K562 (cell line): ENCODE measurements around the gene TALDO1. TPM values are rescaled to one million over a fixed set of nuclear protein-coding genes. Genes with fewer than 3 reads are reported as not detected.
A peak's percentile ranks its signal among the peaks of the same experiment; 100 is the strongest.

Experiments
- BACH1 ChIP-seq: fragments of 200-800 bp; sonication (Bioruptor generic); IDR thresholded peaks from 2 replicates; pipeline ENCODE4 v1.6.1; 2016; ENCODE audit warnings: missing genetic modification characterization, missing compliant biosample characterization
- CHCHD3 ChIP-seq: fragments of 250-450 bp; sonication (Bioruptor Pico); IDR thresholded peaks from 2 replicates; pipeline ENCODE4 v2.1.2; 2022; ENCODE audit warnings: mild to moderate bottlenecking
- CHD1 ChIP-seq: fragments of 200-600 bp; sonication (generic); IDR thresholded peaks from one replicate; pipeline ENCODE4 v1.6.1; 2012; ENCODE audit warnings: mild to moderate bottlenecking, moderate library complexity, low read length, inconsistent platforms
- ETS2 ChIP-seq: IDR thresholded peaks from 2 replicates; pipeline ENCODE4 v1.6.1; 2016; ENCODE audit warnings: borderline replicate concordance, missing genetic modification characterization, mild to moderate bottlenecking, moderate library complexity, missing compliant biosample characterization; ENCODE audit not compliant: poor library complexity, severe bottlenecking
- GATAD2B ChIP-seq: fragments of 450-650 bp; IDR thresholded peaks from 2 replicates; pipeline ENCODE4 v1.6.1; 2017; ENCODE audit warnings: mild to moderate bottlenecking, borderline replicate concordance
- GTF2E2 ChIP-seq: fragments of 200-800 bp; sonication (Bioruptor generic); IDR thresholded peaks from 2 replicates; pipeline ENCODE4 v1.6.1; 2016; ENCODE audit warnings: missing genetic modification characterization, missing compliant biosample characterization
- JUND ChIP-seq, 2 experiments: IDR thresholded peaks; 2 replicates in 1 of 2; 3 replicates in 1 of 2; pipeline ENCODE4 v1.6.1; 2011; ENCODE audit warnings: borderline replicate concordance in 2 of 2, low read depth in 2 of 2, low read length in 2 of 2, improper control_type of control experiment in 1 of 2, missing biosample characterization in 1 of 2, missing genetic modification characterization in 1 of 2, missing genetic modification reagents in 1 of 2
- NCOR1 ChIP-seq: fragments of 450-650 bp; IDR thresholded peaks from 2 replicates; pipeline ENCODE4 v1.6.1; 2016; ENCODE audit warnings: mild to moderate bottlenecking, moderate library complexity
- TFAM ChIP-seq: fragments of 250-450 bp; sonication (Bioruptor Pico); conservative IDR thresholded peaks from 2 replicates; pipeline ENCODE4 v1.5.0; 2021; ENCODE audit warnings: mild to moderate bottlenecking, moderate library complexity
- ZBTB34 ChIP-seq: fragments of 250-450 bp; sonication (Bioruptor Pico); IDR thresholded peaks from 2 replicates; pipeline ENCODE4 v1.8.0; 2021; ENCODE audit warnings: mild to moderate bottlenecking, moderate library complexity
- ZFP36 ChIP-seq: fragments of 150-350 bp; IDR thresholded peaks from 2 replicates; pipeline ENCODE4 v1.6.1; 2018; ENCODE audit warnings: low read length, low read depth; ENCODE audit not compliant: partially characterized antibody
- ZNF668 ChIP-seq: fragments of 250-450 bp; sonication (Bioruptor Pico); IDR thresholded peaks from 2 replicates; pipeline ENCODE4 v1.8.0; 2022; ENCODE audit warnings: mild to moderate bottlenecking, inconsistent platforms
- polyA plus RNA-seq, 8 experiments: library from polyadenylated mRNA; depleted of rRNA in 4 of 8; stranded (reverse) in 5 of 8; unstranded in 3 of 8; fragments of >200 nt; fragmentation: Nextera tagmentation in 2 of 8; fragmentation: Illumina TruSeq in 1 of 8; extraction: Ambion mirVana in 2 of 8; extraction: Trizol in 1 of 8; gene quantifications; 2 replicates each; pipeline versions ENCODE4 v1.2.1 to v1.2.3, GENCODE V29; 2011 to 2014; ENCODE audit warnings: inconsistent platforms in 1 of 8, missing spikeins in 1 of 8
- total RNA-seq, 7 experiments: library from RNA; depleted of rRNA in 6 of 7; stranded (reverse); fragments of >200 nt in 6 of 7; fragmentation: Illumina TruSeq in 2 of 7; extraction: Trizol in 2 of 7; gene quantifications; 2 replicates each; pipeline versions ENCODE4 v1.2.1 to v1.2.3, GENCODE V29; 2011 to 2021; ENCODE audit warnings: low replicate concordance in 1 of 7
- TF ChIP-seq, protein P1 (sequence below): fragments of 450-650 bp; IDR thresholded peaks from 2 replicates; pipeline ENCODE4 v1.6.1; 2016; ENCODE audit warnings: low read depth
- TF ChIP-seq, protein P2 (sequence below): fragments of 250-450 bp; sonication (Bioruptor Pico); IDR thresholded peaks from 2 replicates; pipeline ENCODE4 v1.5.0; 2021; ENCODE audit warnings: mild to moderate bottlenecking, borderline replicate concordance

Gene TALDO1
- total and polyA plus RNA-seq, 9 of the 15 experiments (the other 6 are each of a cell fraction or from before 2014, with no cell fraction given) = 260 to 541 (median 441) TPM

GRCh38 chr11:810040-810567, 62.8 kb downstream of the TALDO1 start (continued):
- TF ChIP-seq, protein P1, sequence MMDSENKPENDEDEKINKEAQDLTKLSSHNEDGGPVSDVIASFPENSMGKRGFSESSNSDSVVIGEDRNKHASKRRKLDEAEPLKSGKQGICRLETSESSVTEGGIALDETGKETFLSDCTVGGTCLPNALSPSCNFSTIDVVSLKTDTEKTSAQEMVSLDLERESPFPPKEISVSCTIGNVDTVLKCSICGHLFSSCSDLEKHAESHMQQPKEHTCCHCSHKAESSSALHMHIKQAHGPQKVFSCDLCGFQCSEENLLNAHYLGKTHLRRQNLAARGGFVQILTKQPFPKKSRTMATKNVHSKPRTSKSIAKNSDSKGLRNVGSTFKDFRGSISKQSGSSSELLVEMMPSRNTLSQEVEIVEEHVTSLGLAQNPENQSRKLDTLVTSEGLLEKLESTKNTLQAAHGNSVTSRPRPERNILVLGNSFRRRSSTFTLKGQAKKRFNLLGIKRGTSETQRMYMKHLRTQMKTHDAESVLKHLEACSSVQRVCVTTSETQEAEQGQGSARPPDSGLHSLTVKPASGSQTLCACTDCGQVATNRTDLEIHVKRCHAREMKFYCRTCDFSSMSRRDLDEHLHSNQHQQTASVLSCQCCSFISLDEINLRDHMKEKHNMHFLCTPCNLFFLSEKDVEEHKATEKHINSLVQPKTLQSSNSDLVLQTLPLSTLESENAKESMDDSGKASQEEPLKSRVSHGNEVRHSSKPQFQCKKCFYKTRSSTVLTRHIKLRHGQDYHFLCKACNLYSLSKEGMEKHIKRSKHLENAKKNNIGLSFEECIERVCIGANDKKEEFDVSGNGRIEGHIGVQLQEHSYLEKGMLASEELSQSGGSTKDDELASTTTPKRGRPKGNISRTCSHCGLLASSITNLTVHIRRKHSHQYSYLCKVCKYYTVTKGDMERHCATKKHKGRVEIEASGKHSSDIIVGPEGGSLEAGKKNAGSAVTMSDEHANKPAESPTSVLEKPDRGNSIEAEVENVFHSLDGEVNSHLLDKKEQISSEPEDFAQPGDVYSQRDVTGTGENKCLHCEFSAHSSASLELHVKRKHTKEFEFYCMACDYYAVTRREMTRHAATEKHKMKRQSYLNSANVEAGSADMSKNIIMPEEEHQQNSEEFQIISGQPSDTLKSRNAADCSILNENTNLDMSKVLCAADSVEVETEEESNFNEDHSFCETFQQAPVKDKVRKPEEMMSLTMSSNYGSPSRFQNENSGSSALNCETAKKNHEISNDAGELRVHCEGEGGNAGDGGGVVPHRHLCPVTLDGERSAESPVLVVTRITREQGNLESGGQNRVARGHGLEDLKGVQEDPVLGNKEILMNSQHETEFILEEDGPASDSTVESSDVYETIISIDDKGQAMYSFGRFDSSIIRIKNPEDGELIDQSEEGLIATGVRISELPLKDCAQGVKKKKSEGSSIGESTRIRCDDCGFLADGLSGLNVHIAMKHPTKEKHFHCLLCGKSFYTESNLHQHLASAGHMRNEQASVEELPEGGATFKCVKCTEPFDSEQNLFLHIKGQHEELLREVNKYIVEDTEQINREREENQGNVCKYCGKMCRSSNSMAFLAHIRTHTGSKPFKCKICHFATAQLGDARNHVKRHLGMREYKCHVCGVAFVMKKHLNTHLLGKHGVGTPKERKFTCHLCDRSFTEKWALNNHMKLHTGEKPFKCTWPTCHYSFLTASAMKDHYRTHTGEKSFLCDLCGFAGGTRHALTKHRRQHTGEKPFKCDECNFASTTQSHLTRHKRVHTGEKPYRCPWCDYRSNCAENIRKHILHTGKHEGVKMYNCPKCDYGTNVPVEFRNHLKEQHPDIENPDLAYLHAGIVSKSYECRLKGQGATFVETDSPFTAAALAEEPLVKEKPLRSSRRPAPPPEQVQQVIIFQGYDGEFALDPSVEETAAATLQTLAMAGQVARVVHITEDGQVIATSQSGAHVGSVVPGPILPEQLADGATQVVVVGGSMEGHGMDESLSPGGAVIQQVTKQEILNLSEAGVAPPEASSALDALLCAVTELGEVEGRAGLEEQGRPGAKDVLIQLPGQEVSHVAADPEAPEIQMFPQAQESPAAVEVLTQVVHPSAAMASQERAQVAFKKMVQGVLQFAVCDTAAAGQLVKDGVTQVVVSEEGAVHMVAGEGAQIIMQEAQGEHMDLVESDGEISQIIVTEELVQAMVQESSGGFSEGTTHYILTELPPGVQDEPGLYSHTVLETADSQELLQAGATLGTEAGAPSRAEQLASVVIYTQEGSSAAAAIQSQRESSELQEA = no peak
- TF ChIP-seq CHCHD3 = no peak
- TF ChIP-seq CHD1 = peak; percentile 94
- no peak for TF ChIP-seq ZBTB34 (CRISPR knock-in tag)
- no peak for TF ChIP-seq ZNF668 (CRISPR knock-in tag)
- TF ChIP-seq GATAD2B = no peak
- TF ChIP-seq JUND (IDR thresholded peaks at IDR 0.05; ENCODE audit: borderline replicate concordance, low read depth, low read length) = no peak
- no peak for TF ChIP-seq JUND (tag; IDR thresholded peaks at IDR 0.05; ENCODE audit: borderline replicate concordance, low read depth, low read length)
- TF ChIP-seq, protein P2, sequence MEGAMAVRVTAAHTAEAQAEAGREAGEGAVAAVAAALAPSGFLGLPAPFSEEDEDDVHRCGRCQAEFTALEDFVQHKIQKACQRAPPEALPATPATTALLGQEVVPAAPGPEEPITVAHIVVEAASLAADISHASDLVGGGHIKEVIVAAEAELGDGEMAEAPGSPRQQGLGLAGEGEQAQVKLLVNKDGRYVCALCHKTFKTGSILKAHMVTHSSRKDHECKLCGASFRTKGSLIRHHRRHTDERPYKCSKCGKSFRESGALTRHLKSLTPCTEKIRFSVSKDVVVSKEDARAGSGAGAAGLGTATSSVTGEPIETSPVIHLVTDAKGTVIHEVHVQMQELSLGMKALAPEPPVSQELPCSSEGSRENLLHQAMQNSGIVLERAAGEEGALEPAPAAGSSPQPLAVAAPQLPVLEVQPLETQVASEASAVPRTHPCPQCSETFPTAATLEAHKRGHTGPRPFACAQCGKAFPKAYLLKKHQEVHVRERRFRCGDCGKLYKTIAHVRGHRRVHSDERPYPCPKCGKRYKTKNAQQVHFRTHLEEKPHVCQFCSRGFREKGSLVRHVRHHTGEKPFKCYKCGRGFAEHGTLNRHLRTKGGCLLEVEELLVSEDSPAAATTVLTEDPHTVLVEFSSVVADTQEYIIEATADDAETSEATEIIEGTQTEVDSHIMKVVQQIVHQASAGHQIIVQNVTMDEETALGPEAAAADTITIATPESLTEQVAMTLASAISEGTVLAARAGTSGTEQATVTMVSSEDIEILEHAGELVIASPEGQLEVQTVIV = no peak; the same call in 1 of the 2 replicates
- TF ChIP-seq GTF2E2 (tag) = peak; percentile 67; the same call in 1 of the 2 replicates
- TF ChIP-seq NCOR1 = peak; percentile 17; the same call in 1 of the 2 replicates
- TF ChIP-seq ZFP36 = no peak
- TF ChIP-seq ETS2 = no peak
- no peak for TF ChIP-seq TFAM (CRISPR knock-in tag)
- TF ChIP-seq BACH1 (tag) = no peak
